ENCODE measurements around the gene MRPL18. TPM values are rescaled to one million over a fixed set of nuclear protein-coding genes. Genes with fewer than 3 reads are reported as not detected.

The MRPL18 gene
- total RNA-seq, 2 experiments from 2014 or later = 83.7 to 84.4 TPM

Other genes starting within 250 kb of the MRPL18 start
- 100 to 1,000 TPM in 1 of 2 experiments, 10 to 100 TPM in 1; 90.6 to 105 TPM for gene SOD2, start 97.2 kb upstream of the MRPL18 start, total RNA-seq
- 10 to 100 TPM; 87.2 to 91.5 TPM for gene WTAP, start 63.0 kb upstream of the MRPL18 start, total RNA-seq
- gene ACAT2, start 28.4 kb upstream of the MRPL18 start, total RNA-seq = 10 to 100 TPM; 55.0 to 82.1 TPM
- 100 to 1,000 TPM; 358 to 496 TPM for gene TCP1, start 865 bp upstream of the MRPL18 start, total RNA-seq
- gene PNLDC1, start 9.8 kb downstream of the MRPL18 start, total RNA-seq = under 1 TPM; 0.11 TPM
- not detected for gene MAS1, start 100.5 kb downstream of the MRPL18 start, total RNA-seq
- 10 to 100 TPM; 55.6 to 65.6 TPM for gene IGF2R, start 178.6 kb downstream of the MRPL18 start, total RNA-seq

Measured in activated CD4-positive, alpha-beta T cell treated with anti-CD3 and anti-CD28 coated beads for 36 hours (primary cell).